ENCODE results near the gene SLC22A31. TPM values are rescaled to one million over a fixed set of nuclear protein-coding genes. Genes with fewer than 3 reads are reported as not detected.
"Not testable (repeated sequence)": the region's sequence is repeated elsewhere in the genome, so short reads cannot be mapped to it uniquely, and the experiment has no call there.

SLC22A31 gene
- total RNA-seq, 1 donor from 2014 or later: 1.7 TPM

GRCh38 chr16:89190150-89190958 is 10.0 kb downstream of the SLC22A31 start:
- Mint-ChIP-seq H3K4me1 (no peaks in the 10 kb centered on the region), H3K4me3 (peak overlapping the region; percentile 37), H3K9me3 (no peaks in the 10 kb centered on the region), H3K27ac (no peak overlapping the region), H3K27me3 (ENCODE audit: low read depth) (peaks cover 18% of the 10 kb centered on the region), H3K36me3 (no peaks in the 10 kb centered on the region)
- DNase-seq (ENCODE audit: low spot score in 2 of 2, unreplicated experiment in 2 of 2): peak in 1 of 2 experiments; percentile 39
- TF ChIP-seq CTCF (IDR thresholded peaks at IDR 0.05; ENCODE audit: unreplicated experiment): no peak

GRCh38 chr16:89189358-89190025 is 10.8 kb downstream of the SLC22A31 start:
- Mint-ChIP-seq H3K4me1 (no peaks in the 10 kb centered on the region), H3K36me3 (no peaks in the 10 kb centered on the region), H3K4me3 (no peak overlapping the region), H3K9me3 (no peaks in the 10 kb centered on the region), H3K27ac (no peak overlapping the region), H3K27me3 (ENCODE audit: low read depth) (peaks cover 20% of the 10 kb centered on the region)
- no peak for TF ChIP-seq CTCF (IDR thresholded peaks at IDR 0.05; ENCODE audit: unreplicated experiment)
- peak in 1 of 2 experiments; percentile 36 for DNase-seq (ENCODE audit: low spot score in 2 of 2, unreplicated experiment in 2 of 2)

GRCh38 chr16:89188471-89189357 is 11.6 kb downstream of the SLC22A31 start:
- not testable (repeated sequence) for H3K4me3 Mint-ChIP-seq
- peaks cover 24% of the 10 kb centered on the region for H3K27me3 Mint-ChIP-seq (ENCODE audit: low read depth)

GRCh38 chr16:89187770-89188392 is 12.5 kb downstream of the SLC22A31 start:
- Mint-ChIP-seq H3K27me3 (ENCODE audit: low read depth) (peaks cover 29% of the 10 kb centered on the region), H3K27ac (no peak overlapping the region), H3K4me3 (no peak overlapping the region), H3K9me3 (no peaks in the 10 kb centered on the region), H3K4me1 (no peaks in the 10 kb centered on the region), H3K36me3 (no peaks in the 10 kb centered on the region)
- TF ChIP-seq CTCF (IDR thresholded peaks at IDR 0.05; ENCODE audit: unreplicated experiment): no peak
- DNase-seq (ENCODE audit: low spot score in 2 of 2, unreplicated experiment in 2 of 2): no peak

More at GRCh38 chr16:89188471-89189357, 11.6 kb downstream of the SLC22A31 start:
- H3K36me3 Mint-ChIP-seq; H3K9me3 Mint-ChIP-seq; DNase-seq (ENCODE audit: low spot score in 2 of 2, unreplicated experiment in 2 of 2); H3K27ac Mint-ChIP-seq; H3K4me1 Mint-ChIP-seq: not testable (repeated sequence)

GRCh38 chr16:89187032-89187769 is 13.1 kb downstream of the SLC22A31 start:
- H3K36me3 Mint-ChIP-seq: no peaks in the 10 kb centered on the region
- H3K27me3 Mint-ChIP-seq (ENCODE audit: low read depth): peaks cover 30% of the 10 kb centered on the region
- no peaks in the 10 kb centered on the region for H3K9me3 Mint-ChIP-seq
- peak overlapping the region; percentile 53 for H3K27ac Mint-ChIP-seq
- no peak for TF ChIP-seq CTCF (IDR thresholded peaks at IDR 0.05; ENCODE audit: unreplicated experiment)
- H3K4me3 Mint-ChIP-seq: no peak overlapping the region
- peak in 1 of 2 experiments; percentile 14 for DNase-seq (ENCODE audit: low spot score in 2 of 2, unreplicated experiment in 2 of 2)
- no peaks in the 10 kb centered on the region for H3K4me1 Mint-ChIP-seq

- H3K9me3 Mint-ChIP-seq; H3K4me1 Mint-ChIP-seq; H3K4me3 Mint-ChIP-seq; H3K36me3 Mint-ChIP-seq; H3K27ac Mint-ChIP-seq; DNase-seq (ENCODE audit: low spot score in 2 of 2, unreplicated experiment in 2 of 2): not testable (repeated sequence)
- H3K27me3 Mint-ChIP-seq (ENCODE audit: low read depth): peaks cover 30% of the 10 kb centered on the region
Observed at GRCh38 chr16:89186593-89187031, 13.7 kb downstream of the SLC22A31 start.

- H3K27me3 Mint-ChIP-seq (ENCODE audit: low read depth): peaks cover 26% of the 10 kb centered on the region
- not testable (repeated sequence) for H3K9me3 Mint-ChIP-seq; DNase-seq (ENCODE audit: low spot score in 2 of 2, unreplicated experiment in 2 of 2); H3K4me3 Mint-ChIP-seq; H3K27ac Mint-ChIP-seq; H3K4me1 Mint-ChIP-seq; H3K36me3 Mint-ChIP-seq
Observed at GRCh38 chr16:89185887-89186592, 14.3 kb downstream of the SLC22A31 start.
